ES-I3 (cell line): ENCODE data around the gene RFNG.

Experiments
- H3K36me3 ChIP-seq: 2 replicates; pipeline ENCODE4 v1.6.1; 2013; ENCODE audit warnings: mild to moderate bottlenecking, low read length, control low read depth, moderate library complexity; ENCODE audit not compliant: insufficient read depth
- H3K4me1 ChIP-seq: 2 replicates; pipeline ENCODE4 v1.6.1; 2013; ENCODE audit warnings: mild to moderate bottlenecking, control low read depth, low read length; ENCODE audit not compliant: insufficient read depth
- H3K9ac ChIP-seq: 2 replicates; pipeline ENCODE4 v1.6.1; 2013; ENCODE audit warnings: low read depth, mild to moderate bottlenecking, low read length, moderate library complexity
- H3K9me3 ChIP-seq: 2 replicates; pipeline ENCODE4 v1.6.1; 2013; ENCODE audit warnings: mild to moderate bottlenecking, low read length, moderate library complexity; ENCODE audit not compliant: control insufficient read depth, insufficient read depth

Gene RFNG

GRCh38 chr17:82085031-82085861 lies 33.6 kb upstream of the RFNG start:
- Histone ChIP-seq H3K4me1 (no peaks in the 10 kb centered on the region), H3K36me3 (peaks cover 32% of the 10 kb centered on the region), H3K9ac (no peak overlapping the region), H3K9me3 (no peaks in the 10 kb centered on the region)

- peaks cover 32% of the 10 kb centered on the region for H3K36me3 ChIP-seq
- H3K4me1 ChIP-seq = no peaks in the 10 kb centered on the region
- H3K9ac ChIP-seq = no peak overlapping the region
- H3K9me3 ChIP-seq = no peaks in the 10 kb centered on the region
These were observed 32.9 kb upstream of the RFNG start for GRCh38 chr17:82084373-82085030.

GRCh38 chr17:82083533-82084359 lies 32.1 kb upstream of the RFNG start:
- Histone ChIP-seq H3K36me3 (peaks cover 32% of the 10 kb centered on the region), H3K9ac (no peak overlapping the region), H3K4me1 (no peaks in the 10 kb centered on the region), H3K9me3 (no peaks in the 10 kb centered on the region)

- Histone ChIP-seq H3K36me3 (peaks cover 27% of the 10 kb centered on the region), H3K4me1 (no peaks in the 10 kb centered on the region)
These were observed 31.4 kb upstream of the RFNG start for GRCh38 chr17:82083009-82083408.

GRCh38 chr17:82082456-82082855 lies 30.8 kb upstream of the RFNG start:
- H3K9me3 ChIP-seq = no peaks in the 10 kb centered on the region
- H3K9ac ChIP-seq = no peak overlapping the region
- H3K4me1 ChIP-seq = no peaks in the 10 kb centered on the region
- H3K36me3 ChIP-seq = peaks cover 27% of the 10 kb centered on the region

More at GRCh38 chr17:82083009-82083408, 31.4 kb upstream of the RFNG start:
- Histone ChIP-seq H3K9ac (no peak overlapping the region), H3K9me3 (no peaks in the 10 kb centered on the region)

GRCh38 chr17:82081966-82082365 lies 30.4 kb upstream of the RFNG start:
- Histone ChIP-seq H3K36me3 (peaks cover 27% of the 10 kb centered on the region), H3K9ac (no peak overlapping the region), H3K4me1 (no peaks in the 10 kb centered on the region), H3K9me3 (no peaks in the 10 kb centered on the region)

- no peak overlapping the region for H3K9ac ChIP-seq
- H3K36me3 ChIP-seq = peaks cover 27% of the 10 kb centered on the region
- no peaks in the 10 kb centered on the region for H3K4me1 ChIP-seq
- no peaks in the 10 kb centered on the region for H3K9me3 ChIP-seq
These were observed 29.9 kb upstream of the RFNG start for GRCh38 chr17:82081546-82081945.

GRCh38 chr17:82080789-82081464 lies 29.3 kb upstream of the RFNG start:
- H3K9ac ChIP-seq = no peak overlapping the region
- peaks cover 27% of the 10 kb centered on the region for H3K36me3 ChIP-seq
- no peaks in the 10 kb centered on the region for H3K4me1 ChIP-seq
- H3K9me3 ChIP-seq = no peaks in the 10 kb centered on the region

- no peak overlapping the region for H3K9ac ChIP-seq
- peaks cover 22% of the 10 kb centered on the region for H3K36me3 ChIP-seq
- no peaks in the 10 kb centered on the region for H3K4me1 ChIP-seq
- H3K9me3 ChIP-seq = no peaks in the 10 kb centered on the region
These were observed 28.6 kb upstream of the RFNG start for GRCh38 chr17:82080048-82080788.

- no peaks in the 10 kb centered on the region for H3K9me3 ChIP-seq
- no peak overlapping the region for H3K9ac ChIP-seq
- peaks cover 22% of the 10 kb centered on the region for H3K36me3 ChIP-seq
- H3K4me1 ChIP-seq = no peaks in the 10 kb centered on the region
These were observed 27.5 kb upstream of the RFNG start for GRCh38 chr17:82079001-82079677.

- Histone ChIP-seq H3K36me3 (peaks cover 20% of the 10 kb centered on the region), H3K9me3 (no peaks in the 10 kb centered on the region), H3K9ac (no peak overlapping the region), H3K4me1 (no peaks in the 10 kb centered on the region)
These were observed 26.8 kb upstream of the RFNG start for GRCh38 chr17:82078433-82078832.

- no peak overlapping the region for H3K9ac ChIP-seq
- H3K36me3 ChIP-seq = peaks cover 14% of the 10 kb centered on the region
- H3K9me3 ChIP-seq = no peaks in the 10 kb centered on the region
- H3K4me1 ChIP-seq = no peaks in the 10 kb centered on the region
These were observed 26.2 kb upstream of the RFNG start for GRCh38 chr17:82077617-82078358.
